GM21526 (cell line): Measurements from ENCODE around the gene CLDN18.
A peak's percentile ranks its signal among the peaks of the same experiment; 100 is the strongest.

Experiments used
- ATAC-seq: cut with Tn5 transposase; IDR thresholded peaks from one replicate; pipeline ENCODE4 v1.9.1; 2021; ENCODE audit warnings: moderate library complexity; ENCODE audit not compliant: unreplicated experiment, low FRiP score

CLDN18 gene

DNA sequence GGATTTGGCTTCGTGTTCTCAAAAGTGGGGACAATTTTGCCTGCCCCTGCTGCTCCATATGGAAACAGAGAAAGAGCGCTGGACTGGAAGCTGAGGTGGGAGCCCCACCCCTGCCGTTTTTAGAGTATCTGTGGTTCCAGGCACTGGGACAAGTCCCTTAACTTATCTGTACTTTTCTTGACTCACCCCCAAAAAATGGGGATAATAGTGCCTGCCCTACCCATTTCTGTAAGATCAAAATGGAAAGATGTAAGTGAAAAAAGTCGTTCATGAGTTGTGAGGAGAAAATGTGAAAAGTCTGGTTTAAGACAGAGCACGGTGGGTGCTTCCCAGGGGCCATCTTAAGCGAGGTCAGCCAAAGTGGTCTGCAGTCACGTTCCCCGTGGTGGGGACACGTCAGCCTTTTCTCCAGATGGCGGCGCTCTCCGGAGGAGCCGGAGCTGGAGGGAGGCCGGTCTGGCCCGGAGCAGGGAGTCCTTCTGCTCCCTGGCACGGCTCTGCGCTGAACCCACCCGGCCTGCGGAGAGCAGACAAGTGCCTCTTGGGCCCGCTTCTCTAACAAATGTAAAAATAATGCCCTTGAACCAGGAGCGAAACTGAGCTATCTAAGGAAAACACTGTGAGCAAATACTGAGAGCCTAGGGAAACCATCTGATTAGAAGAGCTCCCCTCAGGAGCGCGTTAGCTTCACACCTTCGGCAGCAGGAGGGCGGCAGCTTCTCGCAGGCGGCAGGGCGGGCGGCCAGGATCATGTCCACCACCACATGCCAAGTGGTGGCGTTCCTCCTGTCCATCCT, at the start of gene CLDN18:
CLDN18 (plus strand) TSS at position 690 of the 797 bp plus-strand sequence; CDS start at position 751, 61 bp downstream.
- no peak for ATAC-seq

DNA sequence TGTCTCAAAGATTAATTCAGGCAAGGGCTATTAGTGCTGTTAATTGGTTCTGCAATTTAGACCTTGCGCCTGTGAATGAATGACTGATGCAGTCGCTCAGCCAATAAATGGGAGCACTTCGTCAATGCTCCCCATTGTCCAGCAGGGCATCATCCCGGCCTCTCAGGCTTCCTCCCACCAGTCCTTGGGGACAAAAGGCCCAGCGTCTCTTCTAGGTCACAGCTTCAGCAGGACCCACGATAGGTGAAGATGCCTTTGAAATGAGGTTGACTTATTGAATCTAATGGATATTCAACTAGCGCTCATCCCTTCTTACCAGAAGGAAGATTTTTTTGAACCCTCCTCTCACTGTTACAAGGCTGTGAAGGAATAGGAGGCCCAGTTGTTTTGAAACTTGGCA, 47.7 kb upstream of the CLDN18 start:
- ATAC-seq = no peak

DNA sequence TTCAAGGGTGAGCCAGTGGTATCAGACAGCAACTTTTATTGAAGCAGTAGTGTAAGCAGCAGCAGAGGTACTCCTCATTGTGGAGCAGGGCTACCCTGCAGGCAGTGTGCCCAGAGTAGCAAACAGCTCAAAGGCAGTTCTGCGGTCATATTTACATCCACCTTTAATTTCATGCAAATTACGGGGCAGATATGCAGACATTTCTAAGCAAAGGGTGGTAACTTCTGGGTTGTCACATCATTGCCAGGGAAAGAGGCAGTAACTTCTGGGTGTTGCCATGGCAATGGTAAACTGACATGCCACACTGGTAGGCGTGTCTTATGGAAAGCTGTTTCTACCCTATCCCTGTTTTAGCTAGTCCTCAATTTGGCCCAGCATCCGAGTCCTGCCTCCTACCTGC, 46.5 kb upstream of the CLDN18 start:
- ATAC-seq = no peak

DNA sequence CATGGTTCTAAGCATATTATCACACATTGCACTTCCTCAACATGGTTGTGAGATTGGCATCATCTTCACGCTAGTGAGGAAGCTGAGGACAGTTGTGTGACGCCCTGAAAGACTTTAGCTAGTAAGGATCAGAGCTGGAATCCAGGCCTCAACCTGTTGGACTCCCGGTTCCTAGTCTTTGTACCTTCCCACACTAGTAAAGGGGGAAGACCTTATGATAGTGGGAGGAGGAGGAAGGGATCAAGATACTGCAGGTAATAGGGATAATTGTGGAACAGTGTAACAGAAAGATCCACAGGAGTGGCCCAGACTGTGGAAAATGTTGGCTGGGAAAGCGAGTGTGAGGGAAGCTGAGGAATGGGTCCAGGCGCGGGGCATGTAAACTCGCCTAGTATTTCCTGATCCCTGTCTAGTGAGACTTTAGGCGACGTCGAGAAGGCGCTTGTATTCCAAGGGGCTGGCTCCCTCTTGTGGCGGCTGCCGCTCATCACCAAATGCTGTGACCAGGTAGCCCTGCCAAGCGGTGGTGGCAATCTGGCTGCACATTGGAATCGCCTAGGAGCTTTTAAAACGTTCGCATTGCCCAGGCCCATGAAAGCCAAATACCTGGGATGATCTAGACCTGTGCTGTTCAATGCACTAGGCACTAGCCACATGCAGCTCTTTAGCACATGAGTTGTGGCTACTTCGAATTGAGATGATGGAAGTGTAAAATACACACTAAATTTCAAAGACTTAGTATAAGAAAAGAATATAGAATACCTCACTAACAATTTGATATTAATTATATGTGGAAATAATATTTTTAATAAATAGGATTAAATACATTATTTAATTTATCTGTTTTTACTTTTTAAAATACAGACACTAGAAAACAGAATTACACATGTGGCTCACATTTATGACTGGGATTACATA, 38.8 kb upstream of the CLDN18 start:
- ATAC-seq = peak; percentile 98

DNA sequence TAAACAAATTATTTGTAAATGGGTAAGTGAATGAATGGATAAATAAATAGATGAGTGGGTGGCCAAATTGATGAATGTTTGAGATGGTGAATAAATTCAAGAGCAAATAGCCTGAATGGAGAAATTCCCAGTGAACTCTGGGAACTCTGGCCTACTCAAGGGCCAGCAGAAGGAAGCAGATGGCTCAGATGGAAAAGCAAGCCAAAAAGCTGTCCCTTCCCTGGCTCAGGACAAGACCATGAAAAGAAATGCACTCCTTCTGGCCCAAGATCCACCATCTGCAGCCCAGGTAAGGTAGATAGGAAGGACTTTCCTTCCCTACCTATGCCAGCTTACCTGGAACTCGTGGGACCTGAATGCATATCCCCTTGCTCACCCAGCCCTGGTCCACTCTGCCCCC, 37.6 kb upstream of the CLDN18 start:
- ATAC-seq = no peak

DNA sequence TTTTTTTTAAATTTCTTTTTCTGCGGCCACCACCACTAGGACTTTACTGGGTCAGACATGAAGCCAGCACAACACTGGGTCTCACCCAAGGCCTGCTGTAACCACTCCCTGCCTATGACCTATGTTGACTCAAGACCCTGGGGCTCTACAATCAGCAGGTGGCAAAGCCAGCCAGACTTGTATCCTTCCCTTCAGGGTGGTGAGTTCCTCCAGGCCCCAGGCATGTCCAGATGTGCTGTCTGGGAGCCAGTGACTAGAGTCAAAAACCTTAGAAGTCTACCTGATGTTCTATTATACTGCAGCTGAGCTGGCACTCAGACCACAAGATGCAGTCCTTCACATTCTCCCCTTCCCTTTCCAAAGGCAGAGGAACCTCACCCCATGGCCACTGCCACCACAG, 31.6 kb upstream of the CLDN18 start:
- ATAC-seq = no peak

DNA sequence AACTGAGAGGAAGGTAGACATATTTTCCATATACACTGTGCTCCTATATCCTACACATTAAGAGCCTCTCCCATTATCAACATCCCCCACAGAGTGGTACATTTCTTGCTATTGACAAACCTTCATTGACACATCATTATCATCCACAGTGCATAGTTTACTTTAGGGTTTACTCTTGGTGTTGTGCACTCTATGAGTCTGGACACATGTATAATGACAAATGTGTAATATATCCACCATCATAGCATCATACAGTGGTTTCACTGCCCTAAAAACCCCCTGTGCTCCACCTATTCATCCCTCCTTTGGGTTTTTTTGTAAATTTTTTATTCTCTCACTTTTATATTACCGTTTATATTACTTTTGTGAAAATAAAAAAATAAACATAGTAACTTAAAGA, 22.2 kb upstream of the CLDN18 start:
- ATAC-seq = no peak

DNA sequence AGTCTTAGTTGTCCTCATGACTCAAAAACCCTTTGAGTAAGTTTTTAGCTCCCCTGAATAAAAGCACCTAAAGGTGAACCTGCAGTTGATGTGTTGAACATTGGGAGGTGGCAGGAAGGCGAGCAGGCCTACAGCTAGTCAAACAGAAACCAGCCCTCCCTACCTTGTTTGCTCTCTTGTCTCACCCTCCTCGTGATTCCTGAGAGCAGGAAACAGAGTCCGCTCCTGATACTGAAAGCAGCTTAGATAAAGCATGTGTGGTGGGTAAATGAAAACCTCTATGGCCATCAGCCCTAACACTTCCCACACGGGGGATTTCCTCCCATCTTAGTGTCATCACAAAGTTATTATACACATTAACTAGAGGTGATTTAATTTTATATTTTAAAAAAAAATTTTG, 21.8 kb upstream of the CLDN18 start:
- ATAC-seq = peak; percentile 86

DNA sequence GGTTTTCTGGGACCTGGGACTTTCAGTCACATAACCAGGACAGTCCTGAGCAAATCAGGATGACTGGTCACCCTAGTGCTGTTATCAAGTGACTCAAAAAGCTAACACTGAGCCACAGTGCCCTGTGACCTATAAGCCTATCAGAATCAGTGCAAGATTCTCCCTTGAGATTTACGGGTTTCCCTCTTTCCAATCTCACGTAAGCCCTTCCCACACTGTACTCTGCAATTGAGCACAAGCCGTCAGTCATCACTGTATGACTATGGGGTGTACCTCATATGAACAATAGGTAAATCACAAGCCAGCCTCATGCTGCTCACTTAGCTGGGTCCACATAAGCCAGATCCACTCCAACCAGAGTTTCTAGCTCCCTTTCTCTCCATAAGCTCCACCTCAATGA, 21.0 kb upstream of the CLDN18 start:
- ATAC-seq = peak; percentile 67

DNA sequence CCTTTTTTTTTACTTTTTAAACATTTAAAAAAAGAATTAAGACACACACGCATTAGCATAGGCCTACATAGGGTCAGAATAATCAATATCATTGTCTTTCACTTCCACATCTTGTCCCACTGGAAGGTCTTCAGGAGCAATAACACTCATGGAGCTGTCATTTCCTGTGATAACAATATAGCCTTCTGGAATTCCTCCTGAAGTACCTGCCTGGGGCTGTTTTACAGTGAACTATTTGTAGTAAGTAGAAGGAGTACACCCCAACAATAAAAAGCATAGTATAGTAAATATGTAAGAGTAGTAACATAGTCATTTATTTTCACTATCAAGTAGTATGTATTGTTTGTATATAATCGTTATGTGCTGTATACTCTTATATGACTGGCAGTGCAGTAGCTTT, 19.5 kb upstream of the CLDN18 start:
- no peak for ATAC-seq

DNA sequence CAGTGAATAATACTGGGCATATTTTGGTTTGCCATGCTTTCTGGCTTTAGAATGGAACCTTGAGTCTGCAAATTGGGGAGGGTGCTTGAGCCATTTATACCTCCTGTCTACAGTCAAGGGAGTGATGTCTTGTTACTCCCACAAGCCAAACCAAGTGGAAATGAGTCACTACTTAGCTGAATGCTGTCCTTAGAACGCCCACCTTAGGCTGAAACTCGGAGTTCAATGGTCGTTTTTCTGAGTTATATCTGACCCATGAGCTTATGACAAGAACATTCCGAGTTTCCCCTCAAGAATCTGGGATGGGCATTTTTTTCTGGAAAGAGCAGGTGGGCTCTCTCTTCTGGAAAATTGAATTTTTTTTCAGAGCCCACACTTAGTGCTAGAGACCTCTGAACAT, 17.4 kb upstream of the CLDN18 start:
- ATAC-seq = no peak

DNA sequence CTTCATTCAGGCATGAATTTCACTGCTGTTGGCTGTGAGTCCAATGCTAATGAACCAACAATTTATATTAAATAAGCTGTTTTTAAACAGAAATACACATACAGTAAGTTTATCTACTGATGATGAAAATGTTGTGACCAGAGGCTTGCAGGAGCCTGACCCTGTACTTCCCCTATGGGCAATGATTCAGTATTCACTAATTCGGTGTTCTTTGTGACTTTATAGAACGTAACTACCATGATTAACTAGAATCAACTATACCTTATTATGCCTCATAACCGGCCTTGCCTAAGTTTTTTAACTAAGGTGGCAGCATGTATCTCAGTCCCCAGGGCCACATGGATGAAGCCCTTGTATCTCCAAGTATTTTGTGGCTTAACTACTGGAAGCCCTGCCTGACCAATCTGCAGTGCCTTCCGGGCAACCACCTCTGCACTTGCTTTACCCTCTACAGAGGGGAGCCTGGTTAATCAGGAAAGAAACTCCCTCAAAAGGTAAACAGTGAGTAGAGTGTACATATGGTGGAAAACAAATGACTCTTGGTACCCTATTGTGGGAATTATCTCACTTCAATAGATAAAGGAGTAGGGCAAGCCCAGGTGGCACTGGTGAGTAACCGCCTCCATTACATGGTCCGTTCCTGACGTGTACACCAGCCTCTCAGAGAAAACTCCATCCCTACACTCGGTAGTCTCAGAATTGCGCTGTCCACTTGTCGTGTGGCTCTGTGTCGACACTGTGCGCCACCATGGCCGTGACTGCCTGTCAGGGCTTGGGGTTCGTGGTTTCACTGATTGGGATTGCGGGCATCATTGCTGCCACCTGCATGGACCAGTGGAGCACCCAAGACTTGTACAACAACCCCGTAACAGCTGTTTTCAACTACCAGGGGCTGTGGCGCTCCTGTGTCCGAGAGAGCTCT, 11.6 kb upstream of the CLDN18 start:
- no peak for ATAC-seq

DNA sequence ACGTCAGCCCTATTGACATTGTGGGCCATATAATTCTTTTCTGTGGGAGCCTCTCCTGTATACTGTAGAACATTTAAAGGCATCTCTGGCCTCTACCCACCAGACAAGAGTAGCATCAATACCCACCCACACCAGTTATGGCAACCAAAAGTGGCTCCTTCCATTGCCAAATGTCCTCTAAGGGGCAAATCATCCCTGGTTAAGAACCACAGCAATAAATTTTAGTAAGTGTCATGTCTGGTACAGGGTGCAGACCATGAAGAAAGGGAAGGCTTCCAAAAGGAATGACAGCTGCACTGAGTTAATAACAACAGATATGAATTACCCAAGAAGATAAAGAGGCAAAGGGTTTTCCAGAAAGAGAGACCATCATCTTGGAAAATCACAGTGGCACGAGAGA, 6.9 kb upstream of the CLDN18 start:
- ATAC-seq = no peak

DNA sequence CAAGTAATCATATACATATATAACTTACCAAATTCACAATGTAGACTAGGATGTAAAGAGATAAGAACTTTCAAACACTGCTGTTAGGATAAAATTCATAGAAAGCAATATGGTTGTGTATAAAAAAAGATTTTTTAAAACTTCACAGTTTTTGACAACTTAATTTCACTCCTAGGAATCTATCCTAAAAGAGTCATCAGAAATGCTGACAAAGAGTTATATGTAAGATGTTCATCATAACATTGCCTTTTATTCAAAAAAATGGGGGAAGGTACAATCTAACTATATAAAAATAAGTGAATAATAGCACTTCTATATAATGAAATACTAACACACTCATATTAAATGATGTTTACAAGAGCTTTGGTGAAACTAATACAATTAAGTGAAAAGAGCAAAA, 4.3 kb upstream of the CLDN18 start:
- no peak for ATAC-seq

DNA sequence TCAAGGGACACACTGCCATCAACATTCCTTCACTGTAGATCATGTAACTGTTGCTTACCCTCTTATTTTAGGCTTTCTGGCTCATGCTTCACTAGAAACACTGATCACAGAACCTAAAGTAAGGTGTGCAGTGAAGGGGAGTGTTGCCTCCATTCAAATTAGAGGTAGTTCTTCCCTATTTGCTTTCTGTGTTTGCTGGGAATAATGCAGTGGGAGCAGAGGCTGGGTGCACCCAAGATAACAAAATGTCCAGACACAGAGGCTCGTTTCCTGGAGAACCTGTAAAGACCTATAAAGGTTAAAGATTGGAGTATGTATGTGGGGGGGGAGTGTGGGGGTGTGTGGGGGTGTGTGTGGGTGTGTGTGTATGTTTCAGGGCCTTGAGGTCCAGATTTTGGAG, 2.1 kb upstream of the CLDN18 start:
- ATAC-seq = no peak

DNA sequence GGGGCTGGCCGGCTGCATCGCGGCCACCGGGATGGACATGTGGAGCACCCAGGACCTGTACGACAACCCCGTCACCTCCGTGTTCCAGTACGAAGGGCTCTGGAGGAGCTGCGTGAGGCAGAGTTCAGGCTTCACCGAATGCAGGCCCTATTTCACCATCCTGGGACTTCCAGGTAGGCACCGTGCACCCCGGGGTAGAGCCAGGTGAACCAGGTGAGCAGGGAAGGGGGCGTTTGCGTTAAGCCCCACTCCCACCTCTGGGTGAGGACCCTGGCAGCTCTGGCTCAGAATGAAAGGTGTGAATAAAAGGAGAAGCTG, 267 bp downstream of the CLDN18 start:
- no peak for ATAC-seq

DNA sequence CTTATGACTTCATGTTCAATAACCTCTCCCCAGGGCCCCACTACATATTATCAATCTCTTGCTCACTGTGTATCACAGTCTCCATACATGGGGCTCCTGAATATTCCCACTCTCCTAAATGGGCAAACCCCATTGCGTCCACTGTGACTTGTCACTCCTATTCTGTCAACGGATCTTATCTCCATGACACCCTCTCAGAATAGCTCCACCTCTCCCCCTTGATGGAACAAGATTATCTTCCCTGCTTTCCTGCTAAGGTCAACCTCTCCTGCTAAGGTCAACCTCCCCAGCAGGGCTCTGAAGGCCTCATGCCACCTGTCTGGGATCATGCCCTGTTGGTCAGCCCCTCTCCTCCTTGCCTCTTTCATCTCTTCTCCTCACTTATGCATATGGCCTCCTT, 1.8 kb downstream of the CLDN18 start:
- no peak for ATAC-seq

DNA sequence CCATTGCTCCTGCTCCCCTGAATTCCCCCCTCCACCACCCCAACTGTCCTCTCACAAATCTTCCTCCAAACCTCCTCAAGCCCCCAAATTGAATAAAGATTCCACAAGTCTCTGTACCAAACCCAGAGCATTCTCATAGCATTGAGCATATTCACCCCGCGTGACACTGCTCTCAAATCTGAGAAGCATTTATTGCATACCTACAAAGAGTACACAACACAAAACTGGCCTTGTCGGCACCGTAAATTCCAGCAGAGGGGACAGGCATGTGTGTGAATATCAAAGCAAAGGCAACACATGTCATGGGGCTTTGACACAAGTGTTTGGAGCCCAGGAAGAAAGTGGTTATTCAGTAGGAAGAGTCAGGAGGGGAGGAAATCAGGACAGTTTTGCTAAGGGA, 2.6 kb downstream of the CLDN18 start:
- no peak for ATAC-seq

DNA sequence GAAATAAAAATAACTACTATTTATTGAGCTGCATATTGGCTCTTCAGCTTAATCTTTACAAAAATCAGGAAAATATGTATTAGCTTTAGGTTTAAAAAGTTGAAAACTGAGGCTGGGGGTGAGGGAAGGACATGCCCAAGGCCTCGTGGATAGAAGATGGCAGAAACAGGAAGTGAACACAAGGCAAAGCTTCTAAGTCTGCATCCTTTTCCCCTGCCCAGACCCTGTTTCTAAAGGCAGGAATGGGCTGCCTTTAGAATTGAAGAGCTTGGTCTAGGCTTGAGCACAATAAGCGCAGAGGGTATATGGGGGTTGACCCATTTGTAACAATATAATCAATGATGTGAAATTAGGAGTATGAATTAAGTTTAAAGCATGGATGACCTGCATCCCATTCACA, 6.1 kb downstream of the CLDN18 start:
- no peak for ATAC-seq

DNA sequence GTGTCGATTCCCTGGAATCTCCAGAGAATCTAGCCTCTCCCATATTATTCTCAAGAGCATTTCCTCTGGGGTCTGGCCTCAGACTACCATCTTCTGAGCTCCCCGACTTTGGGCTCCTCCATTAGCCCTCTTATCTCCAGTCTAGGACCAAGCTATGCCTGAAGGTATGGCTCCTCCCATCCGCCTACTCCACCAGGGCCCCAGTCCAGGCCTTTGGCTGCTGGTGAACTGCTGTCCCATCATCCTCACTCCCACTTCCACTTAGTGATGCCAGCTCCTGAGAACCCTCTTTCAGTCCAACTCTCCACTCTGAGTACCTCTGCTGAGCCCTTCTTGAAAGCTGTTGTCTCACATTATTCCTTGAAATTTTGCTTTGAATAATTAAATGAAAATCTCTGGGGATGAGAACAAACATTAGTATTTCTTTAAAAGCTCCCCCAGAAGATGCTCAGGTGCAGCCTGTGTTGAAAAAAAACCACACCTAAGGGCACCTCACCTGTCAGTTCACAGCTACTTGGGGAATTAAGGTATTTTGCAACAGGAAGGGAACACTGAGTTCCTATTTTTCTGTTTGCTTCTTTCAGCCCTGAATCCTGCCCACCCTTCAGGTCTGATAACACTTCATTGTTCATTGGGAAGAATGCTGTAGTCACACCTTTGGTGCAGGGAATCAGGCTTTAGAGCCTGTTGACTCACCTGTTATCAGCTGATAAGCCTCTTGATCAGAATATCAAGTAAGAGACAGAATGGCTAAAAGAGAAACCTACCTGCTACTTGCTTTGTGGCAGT, 9.5 kb downstream of the CLDN18 start:
- no peak for ATAC-seq
